Hematopoietic multipotent progenitor cell treated with erythropoietin and hydrocortisone succinate and interleukin-3 and kit ligand, for 17 days (in vitro differentiated cells): Measurements from ENCODE around the gene IGSF6.
"Not testable (repeated sequence)": the region's sequence is repeated elsewhere in the genome, so short reads cannot be mapped to it uniquely, and the experiment has no call there.

Experiments used
- DNase-seq: peaks from one replicate; pipeline ENCODE4 v3.0.0-alpha.2; 2015; ENCODE audit warnings: low spot score

The IGSF6 gene, protein sequence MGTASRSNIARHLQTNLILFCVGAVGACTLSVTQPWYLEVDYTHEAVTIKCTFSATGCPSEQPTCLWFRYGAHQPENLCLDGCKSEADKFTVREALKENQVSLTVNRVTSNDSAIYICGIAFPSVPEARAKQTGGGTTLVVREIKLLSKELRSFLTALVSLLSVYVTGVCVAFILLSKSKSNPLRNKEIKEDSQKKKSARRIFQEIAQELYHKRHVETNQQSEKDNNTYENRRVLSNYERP

GRCh38 chr16:21652453-21652852, at the start of gene IGSF6:
TSS of gene IGSF6 (minus strand) at chr16:21652608. CDS start at chr16:21652598, 10 bp downstream.
- no peak for DNase-seq

- no peak for DNase-seq
Observed at GRCh38 chr16:21701271-21701670, 48.9 kb upstream of the IGSF6 start.

GRCh38 chr16:21698169-21699032, 46.0 kb upstream of the IGSF6 start:
- no peak for DNase-seq

DNA sequence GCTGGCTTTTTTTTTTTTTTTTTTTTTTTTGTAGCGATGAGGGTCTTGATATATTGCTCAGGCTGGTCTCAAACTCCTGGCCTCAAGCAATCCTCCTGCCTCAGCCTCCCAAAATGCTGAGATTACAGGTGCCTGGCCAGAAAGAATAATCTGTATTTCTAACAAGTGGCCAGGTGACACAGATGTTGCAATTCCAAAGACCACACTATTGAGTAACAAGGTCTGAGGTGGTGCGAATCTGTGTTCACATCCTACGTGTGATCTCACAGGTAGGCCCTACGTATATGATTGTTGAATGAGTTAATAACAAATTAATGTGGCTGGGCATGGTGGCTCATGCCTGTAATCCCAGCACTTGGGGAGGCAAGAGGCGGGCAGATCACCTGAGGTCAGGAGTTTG, 44.6 kb upstream of the IGSF6 start:
- no peak for DNase-seq

DNA sequence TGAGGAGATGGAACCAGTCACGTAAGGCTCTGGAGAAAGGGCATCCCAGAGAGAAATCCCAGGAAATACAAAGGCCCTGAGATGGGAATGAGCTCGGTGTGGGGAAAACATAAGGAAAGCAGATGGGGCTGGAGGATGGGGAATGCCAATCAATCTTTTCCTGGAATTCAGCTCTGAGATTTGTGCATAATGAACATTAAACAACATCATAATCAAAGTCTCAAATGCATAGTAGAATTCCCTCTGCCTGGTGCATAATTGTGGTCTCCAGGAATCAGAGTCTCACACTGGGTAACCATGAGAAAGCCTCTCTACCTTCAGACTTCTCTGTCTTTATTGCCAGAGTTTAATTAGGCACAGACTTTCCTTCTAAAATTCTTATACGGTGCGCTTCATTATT, 42.2 kb upstream of the IGSF6 start:
- no peak for DNase-seq

DNA sequence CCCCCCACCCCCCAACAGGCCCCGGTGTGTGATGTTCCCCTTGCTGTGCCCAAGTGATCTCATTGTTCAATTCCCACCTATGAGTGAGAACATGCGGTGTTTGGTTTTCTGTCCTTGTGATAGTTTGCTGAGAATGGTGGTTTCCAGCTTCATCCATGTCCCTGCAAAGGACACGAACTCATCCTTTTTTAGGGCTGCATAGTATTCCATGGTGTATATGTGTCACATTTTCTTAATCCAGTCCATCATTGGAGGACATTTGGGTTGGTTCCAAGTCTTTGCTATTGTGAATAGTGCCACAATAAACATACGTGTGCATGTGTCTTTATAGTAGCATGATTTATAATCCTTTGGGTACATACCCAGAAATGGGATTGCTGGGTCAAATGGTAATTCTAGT, 38.6 kb upstream of the IGSF6 start:
- not testable (repeated sequence) for DNase-seq

- no peak for DNase-seq
Observed at GRCh38 chr16:21689107-21689506, 36.7 kb upstream of the IGSF6 start.

- DNase-seq = no peak
Observed at GRCh38 chr16:21685034-21685455, 32.6 kb upstream of the IGSF6 start.

DNA sequence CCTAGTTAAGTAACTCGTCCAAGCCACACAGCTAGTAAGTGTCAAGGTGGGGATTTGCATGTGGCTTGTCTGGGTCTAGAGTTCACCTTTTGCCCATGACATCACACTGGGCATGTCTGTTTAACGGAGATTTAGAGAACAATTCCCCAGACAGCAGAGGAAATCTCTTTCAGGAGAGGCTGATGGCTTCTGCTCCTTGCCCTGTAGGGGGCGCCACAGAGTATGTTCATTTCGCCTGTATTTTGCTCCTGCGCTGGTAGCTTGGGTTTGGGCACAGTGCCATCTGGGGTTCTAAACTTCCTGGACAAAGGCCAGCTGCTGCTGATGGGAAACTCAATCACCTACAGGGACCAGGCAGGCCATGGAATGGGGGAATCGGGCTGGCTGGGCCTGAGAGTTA, 31.8 kb upstream of the IGSF6 start:
- DNase-seq = peak; percentile 75

DNA sequence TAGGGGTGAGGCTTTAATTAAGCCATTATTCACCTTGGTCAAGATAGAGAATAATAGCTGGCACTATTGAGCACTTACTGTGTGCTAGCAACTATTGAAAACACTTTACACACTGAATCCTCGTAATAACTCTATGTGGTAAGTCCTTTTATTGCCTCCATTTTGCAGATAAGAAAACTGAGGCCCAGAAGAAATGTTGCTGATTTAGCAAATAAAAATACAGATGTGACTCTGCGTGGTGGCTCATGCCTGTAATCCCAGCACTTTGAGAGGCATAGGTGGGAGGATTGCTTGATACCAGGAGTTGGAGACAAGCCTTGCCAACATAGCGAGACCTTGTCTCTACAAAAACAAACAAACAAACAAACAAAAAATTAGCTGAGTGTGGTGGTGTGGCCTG, 30.8 kb upstream of the IGSF6 start:
- DNase-seq = no peak

GRCh38 chr16:21680714-21681113, 28.3 kb upstream of the IGSF6 start:
- DNase-seq = not testable (repeated sequence)

DNA sequence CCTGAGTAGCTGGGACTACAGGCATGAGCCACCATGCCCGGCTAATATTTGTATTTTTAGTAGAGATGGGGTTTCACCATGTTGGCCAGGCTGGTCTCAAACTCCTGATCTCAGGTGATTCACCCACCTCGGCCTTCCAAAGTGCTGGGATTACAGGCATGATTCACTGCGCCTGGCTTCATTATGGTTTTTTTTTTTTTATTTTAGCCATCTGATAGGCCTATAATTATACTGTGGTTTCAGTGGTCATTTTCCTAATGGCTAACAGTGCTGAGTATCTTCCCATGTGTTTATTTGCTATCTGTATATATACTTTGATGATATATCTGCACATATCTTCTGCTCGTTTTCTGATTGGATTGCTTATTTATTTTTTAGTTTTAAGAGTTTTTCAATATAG, 22.0 kb upstream of the IGSF6 start:
- DNase-seq = not testable (repeated sequence)

- no peak for DNase-seq
Observed at GRCh38 chr16:21673469-21673868, 21.1 kb upstream of the IGSF6 start.

DNA sequence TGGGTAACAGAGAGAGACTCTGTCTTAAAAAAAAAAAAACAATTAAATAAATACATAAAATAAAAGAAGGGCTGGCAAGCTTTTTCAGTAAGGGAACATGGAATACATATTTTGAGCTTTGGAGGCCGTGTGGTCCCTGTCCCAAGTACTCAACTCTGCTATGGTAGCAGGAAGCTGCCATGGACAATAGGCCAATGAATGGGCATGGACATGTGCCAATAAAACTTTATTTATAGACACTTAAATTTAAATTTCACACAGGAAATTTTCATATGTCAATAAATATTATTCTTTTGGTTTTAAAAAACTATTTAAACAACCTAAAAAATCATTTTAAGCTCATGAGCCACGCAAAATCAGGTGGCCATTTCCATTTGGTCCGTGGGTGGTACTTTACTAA, 15.2 kb upstream of the IGSF6 start:
- DNase-seq = no peak

GRCh38 chr16:21666772-21667171, 14.4 kb upstream of the IGSF6 start:
- no peak for DNase-seq

DNA sequence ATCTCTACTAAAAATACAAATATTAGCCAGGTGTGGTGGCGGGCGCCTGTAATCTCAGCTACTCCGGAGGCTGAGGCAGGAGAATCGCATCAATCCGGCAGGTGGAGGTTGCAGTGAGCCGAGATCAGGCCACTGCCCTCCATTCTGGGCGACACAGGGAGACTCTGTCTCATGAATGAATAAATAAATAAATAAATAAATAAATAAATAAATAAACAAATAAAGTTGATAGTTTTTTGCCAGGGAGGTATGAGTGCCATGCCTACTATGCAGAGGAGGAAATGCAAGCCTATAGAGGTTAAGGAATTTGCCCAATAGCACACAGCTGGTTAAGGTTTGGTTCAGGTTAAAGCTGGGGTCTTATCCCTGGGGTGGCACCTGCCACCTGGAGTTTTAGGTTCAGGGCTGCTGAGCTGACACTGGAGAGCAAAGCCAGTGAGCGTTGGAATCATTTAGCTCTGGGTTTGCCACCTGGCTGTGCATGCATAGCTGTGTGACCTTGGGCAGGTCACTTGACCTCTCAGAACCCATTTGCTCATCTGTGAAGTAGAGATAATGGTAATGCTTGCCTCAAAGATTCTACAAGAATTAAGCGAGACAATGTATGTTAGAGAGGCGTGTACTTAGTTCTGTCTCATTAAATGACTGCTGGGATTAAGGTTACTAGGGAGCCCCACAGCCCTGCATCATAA, 12.5 kb upstream of the IGSF6 start:
- DNase-seq = no peak

DNA sequence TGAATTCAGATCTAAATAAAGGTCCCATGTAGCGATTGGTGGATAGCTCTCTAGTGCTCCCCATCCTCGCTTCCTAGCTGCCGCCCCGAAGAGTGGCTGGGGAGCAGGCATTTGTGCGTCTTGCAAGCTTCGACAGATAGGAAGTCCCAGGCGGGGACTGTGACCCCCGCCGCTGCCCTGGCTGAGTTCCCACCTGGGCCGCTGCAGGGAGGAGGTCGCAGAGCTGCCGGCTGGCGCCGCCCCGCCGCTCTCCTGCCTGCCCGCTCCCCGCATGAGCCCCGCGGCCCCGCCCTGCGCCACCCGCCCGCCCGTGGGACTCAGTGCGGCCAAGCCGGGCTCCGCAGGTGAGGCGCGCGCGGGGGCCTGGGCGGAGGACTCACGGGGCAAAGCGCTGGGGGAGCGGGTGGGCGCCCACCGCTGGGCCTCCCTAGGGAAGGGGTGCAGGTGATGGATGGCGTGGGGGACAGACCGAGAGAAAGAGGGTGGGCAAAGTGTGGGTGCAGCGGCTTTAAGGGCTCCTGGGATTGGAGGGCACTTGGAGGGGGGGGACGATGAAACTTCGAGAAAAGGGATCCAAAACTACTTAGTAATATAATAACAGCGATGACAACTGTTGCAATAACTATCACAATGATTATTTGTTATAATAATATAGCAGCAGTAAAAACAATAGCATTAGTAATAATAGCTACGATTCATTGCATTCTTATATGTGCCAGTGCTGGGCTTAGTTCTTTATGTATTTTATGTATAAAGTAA, 11.7 kb upstream of the IGSF6 start, which contains the start of gene OTOA:
Gene OTOA, plus strand, starts transcription at position 80 of the 759 bp plus-strand sequence. CDS start 14,547 bp downstream, outside the sequence.
- no peak for DNase-seq

DNA sequence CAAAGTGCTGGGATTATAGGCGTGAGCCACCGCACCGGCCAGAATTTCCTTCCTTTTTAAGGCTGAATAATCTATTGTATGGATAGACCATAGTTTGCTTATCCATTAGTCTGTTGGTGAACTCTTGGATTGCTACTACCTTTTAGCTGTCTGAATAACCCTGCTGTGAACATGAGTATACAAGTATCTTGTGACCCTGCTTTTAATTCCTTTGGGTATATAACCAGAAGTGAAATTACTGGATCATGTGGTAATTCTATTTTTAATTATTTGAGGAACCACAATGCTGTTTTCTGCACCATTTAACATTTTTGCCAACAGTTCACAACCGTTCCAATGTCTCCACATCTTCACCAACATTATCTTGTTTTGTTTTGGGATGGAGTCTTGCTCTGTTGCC, 6.7 kb upstream of the IGSF6 start:
- DNase-seq = no peak

- peak; percentile 81 for DNase-seq
Observed at GRCh38 chr16:21656795-21657768, 4.7 kb upstream of the IGSF6 start.

DNA sequence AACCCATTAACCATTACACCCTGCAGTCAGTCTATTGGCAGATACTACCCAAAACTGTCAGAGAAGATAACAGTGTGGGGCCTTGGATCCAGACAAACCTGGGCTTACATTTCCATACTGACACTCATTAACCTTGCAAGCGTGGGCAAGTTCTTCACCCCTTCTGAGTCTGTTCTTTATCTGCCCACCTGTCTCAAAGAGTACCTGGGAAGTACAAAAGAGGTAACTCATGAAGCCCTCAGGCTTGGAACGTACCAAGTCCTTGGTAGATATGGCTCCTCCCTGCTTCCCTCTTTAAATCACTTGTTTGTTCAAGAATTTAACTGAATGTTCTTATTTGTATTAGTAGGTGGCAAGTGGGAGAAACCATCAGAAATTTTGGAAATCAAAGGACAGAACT, 2.5 kb upstream of the IGSF6 start:
- DNase-seq = no peak

DNA sequence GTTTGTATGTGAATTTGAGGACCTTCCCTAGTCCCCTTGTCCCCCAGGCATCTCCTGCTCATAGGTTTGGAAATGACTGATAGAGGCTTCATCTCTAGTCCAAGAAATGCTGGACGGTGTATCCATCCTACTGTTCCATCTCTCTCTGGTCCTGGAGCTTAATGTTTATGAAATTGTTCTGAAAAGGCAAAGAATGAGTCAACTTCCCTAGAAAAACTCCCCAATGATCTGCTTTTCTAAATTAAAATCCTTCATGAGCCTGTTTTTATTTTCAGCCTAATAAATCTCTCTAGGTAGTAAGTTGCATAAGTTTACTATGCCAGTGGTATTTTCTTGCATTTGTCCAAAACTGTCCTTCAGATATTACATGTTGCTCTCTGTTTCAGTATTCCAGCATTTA, 2.1 kb upstream of the IGSF6 start:
- no peak for DNase-seq
